ENCODE results near the gene MAP2K5.

Gene MAP2K5

GRCh38 chr15:67755264-67755663 is 212.8 kb downstream of the MAP2K5 start:
- Histone ChIP-seq H4K20me1 (ENCODE audit: insufficient read depth, low read length, poor library complexity, severe bottlenecking) (no peaks in the 10 kb centered on the region), H3K9me2 (replicated peaks; ENCODE audit: low read depth, low read length) (no peaks in the 10 kb centered on the region), H3F3A (ENCODE audit: low read depth) (no peaks in the 10 kb centered on the region; the same call in 1 of the 2 replicates), H3K36me3 (ENCODE audit: insufficient read depth, low read length) (no peaks in the 10 kb centered on the region), H3K27me3 (ENCODE audit: insufficient read depth, low read length, poor library complexity, severe bottlenecking) (no peaks in the 10 kb centered on the region), H3K4me2 (ENCODE audit: low read depth, low read length, poor library complexity, severe bottlenecking) (peak overlapping the region; percentile 8), H3K79me2 (ENCODE audit: insufficient read depth, low read length) (no peaks in the 10 kb centered on the region), H3K4me3 (ENCODE audit: low read length, poor library complexity, severe bottlenecking) (no peak overlapping the region), H3K9me3 (ENCODE audit: insufficient read depth, low read depth, low read length) (no peaks in the 10 kb centered on the region), H3K4me1 (ENCODE audit: insufficient read depth, low read length, poor library complexity, severe bottlenecking) (peaks cover 46% of the 10 kb centered on the region), H2AFZ (ENCODE audit: low read length) (no peak overlapping the region), H3K9ac (ENCODE audit: low read depth, low read length, poor library complexity, severe bottlenecking) (no peak overlapping the region)
- TF ChIP-seq CTCF (conservative IDR thresholded peaks at IDR 0.05; ENCODE audit: low read length) = no peak
- TF ChIP-seq EZH2phosphoT487 (IDR thresholded peaks at IDR 0.05; ENCODE audit: borderline replicate concordance) = no peak

GRCh38 chr15:67755936-67756335 is 213.4 kb downstream of the MAP2K5 start:
- Histone ChIP-seq H2AFZ (ENCODE audit: low read length) (no peak overlapping the region), H3K9me3 (ENCODE audit: insufficient read depth, low read depth, low read length) (no peaks in the 10 kb centered on the region), H4K20me1 (ENCODE audit: insufficient read depth, low read length, poor library complexity, severe bottlenecking) (no peaks in the 10 kb centered on the region), H3K36me3 (ENCODE audit: insufficient read depth, low read length) (no peaks in the 10 kb centered on the region), H3K79me2 (ENCODE audit: insufficient read depth, low read length) (no peaks in the 10 kb centered on the region), H3K9ac (ENCODE audit: low read depth, low read length, poor library complexity, severe bottlenecking) (no peak overlapping the region), H3F3A (ENCODE audit: low read depth) (no peaks in the 10 kb centered on the region; the same call in 1 of the 2 replicates), H3K27me3 (ENCODE audit: insufficient read depth, low read length, poor library complexity, severe bottlenecking) (no peaks in the 10 kb centered on the region), H3K4me1 (ENCODE audit: insufficient read depth, low read length, poor library complexity, severe bottlenecking) (peaks cover 52% of the 10 kb centered on the region), H3K4me3 (ENCODE audit: low read length, poor library complexity, severe bottlenecking) (no peak overlapping the region), H3K4me2 (ENCODE audit: low read depth, low read length, poor library complexity, severe bottlenecking) (no peak overlapping the region), H3K9me2 (replicated peaks; ENCODE audit: low read depth, low read length) (no peaks in the 10 kb centered on the region)
- TF ChIP-seq EZH2phosphoT487 (IDR thresholded peaks at IDR 0.05; ENCODE audit: borderline replicate concordance) (no peak), CTCF (conservative IDR thresholded peaks at IDR 0.05; ENCODE audit: low read length) (no peak)

- peak overlapping the region; percentile 24 for H3K4me3 ChIP-seq (ENCODE audit: low read length, poor library complexity, severe bottlenecking)
- H3K4me1 ChIP-seq (ENCODE audit: insufficient read depth, low read length, poor library complexity, severe bottlenecking) = peaks cover 78% of the 10 kb centered on the region
- H4K20me1 ChIP-seq (ENCODE audit: insufficient read depth, low read length, poor library complexity, severe bottlenecking) = no peaks in the 10 kb centered on the region
- H3K36me3 ChIP-seq (ENCODE audit: insufficient read depth, low read length) = no peaks in the 10 kb centered on the region
- H3K9me2 ChIP-seq (replicated peaks; ENCODE audit: low read depth, low read length) = no peaks in the 10 kb centered on the region
- TF ChIP-seq EZH2phosphoT487 (IDR thresholded peaks at IDR 0.05; ENCODE audit: borderline replicate concordance) = no peak
- no peaks in the 10 kb centered on the region for H3K27me3 ChIP-seq (ENCODE audit: insufficient read depth, low read length, poor library complexity, severe bottlenecking)
- no peaks in the 10 kb centered on the region; the same call in 1 of the 2 replicates for H3F3A ChIP-seq (ENCODE audit: low read depth)
- H3K9ac ChIP-seq (ENCODE audit: low read depth, low read length, poor library complexity, severe bottlenecking) = no peak overlapping the region
- H3K4me2 ChIP-seq (ENCODE audit: low read depth, low read length, poor library complexity, severe bottlenecking) = peak overlapping the region; percentile 52
- H3K9me3 ChIP-seq (ENCODE audit: insufficient read depth, low read depth, low read length) = no peaks in the 10 kb centered on the region
- H3K79me2 ChIP-seq (ENCODE audit: insufficient read depth, low read length) = no peaks in the 10 kb centered on the region
- no peak overlapping the region for H2AFZ ChIP-seq (ENCODE audit: low read length)
These were observed 216.3 kb downstream of the MAP2K5 start for GRCh38 chr15:67758619-67759300.

GRCh38 chr15:67760901-67761300 is 218.4 kb downstream of the MAP2K5 start:
- H3K4me1 ChIP-seq (ENCODE audit: insufficient read depth, low read length, poor library complexity, severe bottlenecking) = peaks cover 85% of the 10 kb centered on the region
- no peaks in the 10 kb centered on the region; the same call in 1 of the 2 replicates for H3F3A ChIP-seq (ENCODE audit: low read depth)
- no peaks in the 10 kb centered on the region for H3K79me2 ChIP-seq (ENCODE audit: insufficient read depth, low read length)
- no peak overlapping the region for H2AFZ ChIP-seq (ENCODE audit: low read length)
- H3K9ac ChIP-seq (ENCODE audit: low read depth, low read length, poor library complexity, severe bottlenecking) = peak overlapping the region; percentile 44
- H3K9me2 ChIP-seq (replicated peaks; ENCODE audit: low read depth, low read length) = no peaks in the 10 kb centered on the region
- no peaks in the 10 kb centered on the region for H4K20me1 ChIP-seq (ENCODE audit: insufficient read depth, low read length, poor library complexity, severe bottlenecking)
- peak overlapping the region; percentile 34 for H3K4me2 ChIP-seq (ENCODE audit: low read depth, low read length, poor library complexity, severe bottlenecking)
- no peaks in the 10 kb centered on the region for H3K9me3 ChIP-seq (ENCODE audit: insufficient read depth, low read depth, low read length)
- H3K36me3 ChIP-seq (ENCODE audit: insufficient read depth, low read length) = no peaks in the 10 kb centered on the region
- H3K4me3 ChIP-seq (ENCODE audit: low read length, poor library complexity, severe bottlenecking) = peak overlapping the region; percentile 16
- no peak for TF ChIP-seq EZH2phosphoT487 (IDR thresholded peaks at IDR 0.05; ENCODE audit: borderline replicate concordance)
- no peak for TF ChIP-seq CTCF (conservative IDR thresholded peaks at IDR 0.05; ENCODE audit: low read length)
- H3K27me3 ChIP-seq (ENCODE audit: insufficient read depth, low read length, poor library complexity, severe bottlenecking) = no peaks in the 10 kb centered on the region
